ENCODE results near the gene LRRC75A.
"Not testable (repeated sequence)": the region's sequence is repeated elsewhere in the genome, so short reads cannot be mapped to it uniquely, and the experiment has no call there.

The LRRC75A gene

GRCh38 chr17:16398270-16399267 lies 93.4 kb downstream of the LRRC75A start:
- no peaks in the 10 kb centered on the region for H3K79me2 ChIP-seq (ENCODE audit: low read length)
- 0 out of 2 replicates have a peak overlapping the region, but pooled peaks have one; percentile 19 for H3K27ac ChIP-seq (ENCODE audit: low read length)
- peak overlapping the region; percentile 60 for H3K4me2 ChIP-seq (ENCODE audit: low read length)
- peaks cover 15% of the 10 kb centered on the region for H3K4me1 ChIP-seq (ENCODE audit: low read length)
- peak overlapping the region; percentile 43; the same call in 1 of the 2 replicates for H3K4me3 ChIP-seq (ENCODE audit: low read length)
- no peaks in the 10 kb centered on the region for H4K20me1 ChIP-seq (ENCODE audit: insufficient read depth, low read length)
- TF ChIP-seq EZH2phosphoT487 (IDR thresholded peaks at IDR 0.05; ENCODE audit: low read depth) = no peak
- TF ChIP-seq CTCF (IDR thresholded peaks at IDR 0.05; ENCODE audit: low read depth, low read length) = no peak
- no peaks in the 10 kb centered on the region for H3K27me3 ChIP-seq (ENCODE audit: low read depth, low read length)
- no peaks in the 10 kb centered on the region for H3K9me3 ChIP-seq (ENCODE audit: insufficient read depth, low read length)
- H2AFZ ChIP-seq (ENCODE audit: low read depth, low read length) = no peak overlapping the region; the same call in 1 of the 2 replicates
- H3K9ac ChIP-seq (ENCODE audit: low read length) = no peak overlapping the region
- no peaks in the 10 kb centered on the region for H3K36me3 ChIP-seq (replicated peaks; ENCODE audit: low read depth, low read length)

GRCh38 chr17:16396693-16397092 lies 95.3 kb downstream of the LRRC75A start:
- H3K79me2 ChIP-seq (ENCODE audit: low read length); H3K4me2 ChIP-seq (ENCODE audit: low read length); H3K4me3 ChIP-seq (ENCODE audit: low read length); H3K27me3 ChIP-seq (ENCODE audit: low read depth, low read length); H4K20me1 ChIP-seq (ENCODE audit: insufficient read depth, low read length); H3K9me3 ChIP-seq (ENCODE audit: insufficient read depth, low read length); H2AFZ ChIP-seq (ENCODE audit: low read depth, low read length); H3K36me3 ChIP-seq (replicated peaks; ENCODE audit: low read depth, low read length); H3K27ac ChIP-seq (ENCODE audit: low read length); H3K9ac ChIP-seq (ENCODE audit: low read length): not testable (repeated sequence)
- peaks cover 15% of the 10 kb centered on the region for H3K4me1 ChIP-seq (ENCODE audit: low read length)

- H2AFZ ChIP-seq (ENCODE audit: low read depth, low read length); H3K9me3 ChIP-seq (ENCODE audit: insufficient read depth, low read length); H3K9ac ChIP-seq (ENCODE audit: low read length); H3K27ac ChIP-seq (ENCODE audit: low read length); H3K4me3 ChIP-seq (ENCODE audit: low read length); H3K36me3 ChIP-seq (replicated peaks; ENCODE audit: low read depth, low read length); H4K20me1 ChIP-seq (ENCODE audit: insufficient read depth, low read length); H3K4me2 ChIP-seq (ENCODE audit: low read length); H3K79me2 ChIP-seq (ENCODE audit: low read length); H3K27me3 ChIP-seq (ENCODE audit: low read depth, low read length): not testable (repeated sequence)
- H3K4me1 ChIP-seq (ENCODE audit: low read length) = peaks cover 15% of the 10 kb centered on the region
These were observed 96.1 kb downstream of the LRRC75A start for GRCh38 chr17:16395887-16396286.

GRCh38 chr17:16392491-16392890 lies 99.5 kb downstream of the LRRC75A start:
- H3K4me1 ChIP-seq (ENCODE audit: low read length); H3K4me2 ChIP-seq (ENCODE audit: low read length); H3K36me3 ChIP-seq (replicated peaks; ENCODE audit: low read depth, low read length); H3K4me3 ChIP-seq (ENCODE audit: low read length); H3K9me3 ChIP-seq (ENCODE audit: insufficient read depth, low read length); H2AFZ ChIP-seq (ENCODE audit: low read depth, low read length); H3K27ac ChIP-seq (ENCODE audit: low read length); H3K27me3 ChIP-seq (ENCODE audit: low read depth, low read length); H3K79me2 ChIP-seq (ENCODE audit: low read length); H4K20me1 ChIP-seq (ENCODE audit: insufficient read depth, low read length); H3K9ac ChIP-seq (ENCODE audit: low read length): not testable (repeated sequence)

Measured in OCI-LY3 (cell line).